GM06990 (cell line): Measurements from ENCODE around the gene CCT5.

ENCODE experiments used
- DNase-seq: peaks from one replicate; pipeline ENCODE4 v3.0.0-alpha.2; 2011; ENCODE audit not compliant: insufficient read length; ENCODE audit errors: extremely low read depth
- H3K27me3 ChIP-seq: replicated peaks from 2 replicates; pipeline ENCODE4 v1.6.0; 2011; ENCODE audit warnings: low read length; ENCODE audit not compliant: control insufficient read depth, insufficient read depth
- H3K36me3 ChIP-seq: 2 replicates; pipeline ENCODE4 v1.5.1; 2011; ENCODE audit warnings: low read length; ENCODE audit not compliant: control insufficient read depth, insufficient read depth
- H3K4me3 ChIP-seq: replicated peaks from 2 replicates; pipeline ENCODE4 v1.5.1; 2011; ENCODE audit warnings: low read depth, mild to moderate bottlenecking, control low read depth, low read length
- TF ChIP-seq, protein P1 (sequence below): IDR thresholded peaks from 2 replicates; pipeline ENCODE4 v1.5.1; 2011; ENCODE audit warnings: low read length, control low read depth, mild to moderate bottlenecking, inconsistent platforms; ENCODE audit not compliant: insufficient read depth, poor library complexity, severe bottlenecking

Gene CCT5

DNA sequence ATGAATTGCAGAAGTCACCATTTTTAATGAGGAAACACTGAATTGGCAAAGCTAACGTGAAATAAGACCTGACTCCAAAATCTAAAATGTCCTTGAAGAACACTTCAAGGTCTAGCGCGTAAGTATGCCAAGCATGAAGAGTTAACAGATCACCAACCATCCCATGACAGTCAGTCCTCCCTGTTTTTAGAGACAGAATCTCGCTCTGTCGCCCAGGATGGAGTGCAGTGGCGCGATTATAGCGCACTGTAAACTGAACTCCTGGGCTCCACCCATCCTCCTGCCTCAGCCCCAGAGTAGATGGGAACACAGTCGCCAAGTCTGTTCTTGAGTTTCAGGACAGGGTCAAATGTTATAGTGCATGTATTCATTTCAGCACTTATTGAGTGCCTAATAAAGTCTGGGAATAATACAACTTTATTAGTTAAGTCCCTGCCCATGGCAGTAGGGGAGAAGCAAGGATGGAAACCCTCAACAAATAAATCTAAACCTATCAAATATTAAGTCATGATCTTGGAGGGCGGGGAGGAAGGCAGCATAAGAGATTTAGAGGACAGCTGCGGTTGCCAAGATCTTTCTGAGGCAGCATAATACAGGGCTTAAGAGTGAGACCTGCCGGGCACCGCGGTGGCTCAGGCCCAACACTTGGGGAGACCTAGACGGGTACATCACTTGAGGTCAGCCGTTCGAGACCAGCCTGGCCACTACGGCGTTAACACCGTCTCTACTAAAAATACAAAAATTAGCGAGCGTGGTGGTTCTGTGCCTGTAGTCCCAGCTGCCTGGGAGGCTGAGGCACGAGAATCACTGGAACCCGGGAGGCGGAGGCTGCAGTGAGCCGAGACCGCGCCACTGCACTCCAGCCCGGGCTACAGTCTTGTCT is 1.5 kb upstream of the CCT5 start:
- DNase-seq, result peak; percentile 22
- TF ChIP-seq, protein P1, sequence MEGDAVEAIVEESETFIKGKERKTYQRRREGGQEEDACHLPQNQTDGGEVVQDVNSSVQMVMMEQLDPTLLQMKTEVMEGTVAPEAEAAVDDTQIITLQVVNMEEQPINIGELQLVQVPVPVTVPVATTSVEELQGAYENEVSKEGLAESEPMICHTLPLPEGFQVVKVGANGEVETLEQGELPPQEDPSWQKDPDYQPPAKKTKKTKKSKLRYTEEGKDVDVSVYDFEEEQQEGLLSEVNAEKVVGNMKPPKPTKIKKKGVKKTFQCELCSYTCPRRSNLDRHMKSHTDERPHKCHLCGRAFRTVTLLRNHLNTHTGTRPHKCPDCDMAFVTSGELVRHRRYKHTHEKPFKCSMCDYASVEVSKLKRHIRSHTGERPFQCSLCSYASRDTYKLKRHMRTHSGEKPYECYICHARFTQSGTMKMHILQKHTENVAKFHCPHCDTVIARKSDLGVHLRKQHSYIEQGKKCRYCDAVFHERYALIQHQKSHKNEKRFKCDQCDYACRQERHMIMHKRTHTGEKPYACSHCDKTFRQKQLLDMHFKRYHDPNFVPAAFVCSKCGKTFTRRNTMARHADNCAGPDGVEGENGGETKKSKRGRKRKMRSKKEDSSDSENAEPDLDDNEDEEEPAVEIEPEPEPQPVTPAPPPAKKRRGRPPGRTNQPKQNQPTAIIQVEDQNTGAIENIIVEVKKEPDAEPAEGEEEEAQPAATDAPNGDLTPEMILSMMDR, result no peak

DNA sequence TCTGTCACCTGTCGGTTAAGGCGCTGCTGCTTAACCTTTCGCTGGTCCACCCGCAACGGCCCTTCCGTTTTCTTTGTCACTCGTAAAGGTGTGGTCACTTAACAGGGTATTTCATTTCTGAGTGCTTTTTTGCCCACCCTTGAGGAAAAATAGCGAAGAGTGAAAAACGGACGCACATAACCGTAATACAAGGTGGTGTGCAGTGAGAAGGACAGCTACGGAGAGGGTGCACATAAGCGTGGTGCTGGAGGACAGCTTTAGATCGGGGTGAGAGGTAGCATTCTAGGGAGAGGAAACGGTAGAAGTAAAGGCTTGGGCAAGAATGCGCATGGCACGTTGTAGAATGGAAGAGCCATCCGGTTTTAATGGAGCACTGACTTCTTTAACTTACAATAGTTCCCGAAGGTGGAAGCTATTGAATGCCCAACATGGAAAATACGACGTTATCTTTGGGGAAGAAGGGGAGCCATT is 761 bp downstream of the CCT5 start:
- DNase-seq, result no peak
- H3K27me3 ChIP-seq, result no peaks in the 10 kb centered on the region
- H3K4me3 ChIP-seq, result peak overlapping the region; percentile 96
- H3K36me3 ChIP-seq, result peaks cover 13% of the 10 kb centered on the region
- TF ChIP-seq, protein P1, result no peak

More for the DNA sequence above, 1.5 kb upstream of the CCT5 start:
- peaks cover 3% of the 10 kb centered on the region for H3K36me3 ChIP-seq
- H3K27me3 ChIP-seq, result no peaks in the 10 kb centered on the region
- H3K4me3 ChIP-seq, result peak overlapping the region; percentile 96

- TF ChIP-seq, protein P1, result no peak
- Histone ChIP-seq H3K36me3 (peaks cover 16% of the 10 kb centered on the region), H3K4me3 (peak overlapping the region; percentile 96), H3K27me3 (no peaks in the 10 kb centered on the region)
- no peak for DNase-seq
Observed at GRCh38 chr5:10251405-10251804, 1.3 kb downstream of the CCT5 start.

DNA sequence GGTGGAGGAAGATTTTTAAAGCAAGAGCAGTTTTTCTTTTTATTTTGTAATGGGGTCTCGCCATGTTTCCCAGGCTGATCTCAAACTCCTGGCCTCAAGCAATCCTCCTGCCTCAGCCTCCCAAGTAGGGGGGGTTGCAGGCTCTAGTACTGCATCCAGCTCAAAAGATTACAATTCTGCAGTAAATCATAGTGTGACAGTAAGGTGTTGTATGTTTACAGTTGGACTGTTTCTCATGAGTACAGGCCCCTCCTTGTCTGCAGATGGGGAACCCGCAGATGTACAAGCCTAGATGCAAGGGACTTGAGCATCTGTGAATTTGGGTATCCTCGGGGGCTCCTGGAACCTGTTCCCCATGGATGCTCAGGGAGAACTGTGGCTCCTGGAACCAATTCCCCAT is 3.3 kb downstream of the CCT5 start:
- TF ChIP-seq, protein P1, result no peak
- Histone ChIP-seq H3K36me3 (peaks cover 27% of the 10 kb centered on the region), H3K4me3 (no peak overlapping the region), H3K27me3 (no peaks in the 10 kb centered on the region)
- DNase-seq, result no peak

- no peak for DNase-seq
- Histone ChIP-seq H3K36me3 (peaks cover 34% of the 10 kb centered on the region), H3K4me3 (no peak overlapping the region), H3K27me3 (no peaks in the 10 kb centered on the region)
- TF ChIP-seq, protein P1, result no peak
Observed at GRCh38 chr5:10254686-10255085, 4.6 kb downstream of the CCT5 start.
